Keratinocyte (primary cell): ENCODE data around the gene PRKCE. TPM values are rescaled to one million over a fixed set of nuclear protein-coding genes. Genes with fewer than 3 reads are reported as not detected.

Source experiments
- DNase-seq: peaks from one replicate; pipeline ENCODE4 v3.0.0-alpha.2; 2011; ENCODE audit warnings: low read depth, missing footprints, low spot score
- FAIRE-seq: peaks from 2 replicates; lab custom pipeline; 2011; peaks lifted over from hg19 to GRCh38; lab: Jason Lieb, UNC
- H2AFZ ChIP-seq: 2 replicates; pipeline ENCODE4 v1.6.0; 2012; ENCODE audit warnings: low read length, control low read depth, inconsistent platforms; ENCODE audit not compliant: control insufficient read depth
- H3K27ac ChIP-seq: 2 replicates; pipeline ENCODE4 v1.5.1; 2011; ENCODE audit warnings: low read length; ENCODE audit not compliant: control insufficient read depth, insufficient read depth
- H3K27me3 ChIP-seq: 3 replicates; pipeline ENCODE4 v1.6.0; 2011; ENCODE audit warnings: low read length; ENCODE audit not compliant: control insufficient read depth, insufficient read depth; ENCODE audit errors: extremely low read depth
- H3K36me3 ChIP-seq, 2 experiments: 2 replicates in 1 of 2; 3 replicates in 1 of 2; pipeline ENCODE4 v1.5.1; 2011; ENCODE audit warnings: low read length in 2 of 2, mild to moderate bottlenecking in 1 of 2; ENCODE audit not compliant: control insufficient read depth in 2 of 2, insufficient read depth in 2 of 2; ENCODE audit errors: extremely low read depth in 1 of 2
- H3K4me1 ChIP-seq: 3 replicates; pipeline ENCODE4 v1.5.1; 2011; ENCODE audit warnings: low read length; ENCODE audit not compliant: control insufficient read depth, insufficient read depth; ENCODE audit errors: extremely low read depth
- H3K4me2 ChIP-seq: 3 replicates; pipeline ENCODE4 v1.6.0; 2011; ENCODE audit warnings: low read depth, low read length; ENCODE audit not compliant: control insufficient read depth, insufficient read depth; ENCODE audit errors: extremely low read depth
- H3K4me3 ChIP-seq, 3 experiments: fragments of 200-600 bp in 1 of 3; sonication (generic) in 1 of 3; 2 replicates in 2 of 3; 3 replicates in 1 of 3; pipeline ENCODE4 v1.5.1; 2011 to 2016; ENCODE audit warnings: low read length in 3 of 3, mild to moderate bottlenecking in 3 of 3, control low read depth in 2 of 3, inconsistent platforms in 1 of 3, low read depth in 1 of 3, mixed read lengths in 1 of 3, mixed run types in 1 of 3, moderate library complexity in 1 of 3; ENCODE audit not compliant: control insufficient read depth in 2 of 3, insufficient read depth in 2 of 3; ENCODE audit errors: extremely low read depth in 1 of 3
- H3K79me2 ChIP-seq: 2 replicates; pipeline ENCODE4 v1.6.0; 2012; ENCODE audit warnings: low read length; ENCODE audit not compliant: control insufficient read depth, insufficient read depth
- H3K9ac ChIP-seq: 3 replicates; pipeline ENCODE4 v1.6.0; 2011; ENCODE audit warnings: low read length; ENCODE audit not compliant: control insufficient read depth, insufficient read depth; ENCODE audit errors: extremely low read depth
- H3K9me1 ChIP-seq: 3 replicates; pipeline ENCODE4 v1.6.0; 2011; ENCODE audit warnings: low read length; ENCODE audit not compliant: control insufficient read depth, insufficient read depth; ENCODE audit errors: extremely low read depth
- H3K9me3 ChIP-seq: 2 replicates; pipeline ENCODE4 v1.5.1; 2012; ENCODE audit warnings: low read depth, low read length; ENCODE audit not compliant: control insufficient read depth
- H4K20me1 ChIP-seq: 3 replicates; pipeline ENCODE4 v1.6.0; 2011; ENCODE audit warnings: low read length; ENCODE audit not compliant: control insufficient read depth, insufficient read depth; ENCODE audit errors: extremely low read depth
- CTCF ChIP-seq, 3 experiments: IDR thresholded peaks in 1 of 3; conservative IDR thresholded peaks in 1 of 3; optimal IDR thresholded peaks in 1 of 3; 2 replicates in 2 of 3; 3 replicates in 1 of 3; pipeline versions ENCODE3 to v1.5.1; 2011; ENCODE audit warnings: low read length in 3 of 3, mild to moderate bottlenecking in 3 of 3, moderate library complexity in 2 of 3, control low read depth in 1 of 3, inconsistent platforms in 1 of 3; ENCODE audit not compliant: insufficient read depth in 2 of 3; ENCODE audit errors: extremely low read depth in 1 of 3
- EZH2 ChIP-seq: IDR thresholded peaks from one replicate; pipeline ENCODE4 v1.6.1; 2012; ENCODE audit warnings: inconsistent platforms, mild to moderate bottlenecking, low read length, moderate library complexity
- dilution Hi-C: fragments of 300-500 bp; cut with MboI; formaldehyde crosslinking; loops from one replicate; pipeline ENCODE4 v1.7.0; 2020; ENCODE audit warnings: low sequenced_read_pairs; ENCODE audit not compliant: extremely low pct_ligation_motif_present
- polyA plus RNA-seq, 5 experiments: library from polyadenylated mRNA; depleted of rRNA in 3 of 5; stranded (reverse) in 3 of 5; stranded (forward) in 1 of 5; unstranded in 1 of 5; fragments of >200 nt; gene quantifications; 1 replicate in 1 of 5; 2 replicates in 3 of 5; 3 replicates in 1 of 5; pipeline versions ENCODE4 v1.2.1 to v1.2.3, GENCODE V29; 2011 to 2012; ENCODE audit warnings: missing spikeins in 2 of 5, low read depth in 1 of 5, low replicate concordance in 1 of 5

Gene PRKCE
- polyA plus RNA-seq, 1 donor (not counting 4 experiments of a cell fraction or from before 2014, with no cell fraction given), result 2.0 TPM

- H3K4me3 ChIP-seq, result no peak overlapping the region
- no peak overlapping the region for H3K4me2 ChIP-seq
- H3K27ac ChIP-seq, result no peak overlapping the region
- DNase-seq (no peak), FAIRE-seq (no peak)
- H3K9me1 ChIP-seq, result peaks cover 2% of the 10 kb centered on the region
- H3K9ac ChIP-seq, result no peak overlapping the region
- H3K79me2 ChIP-seq, result no peaks in the 10 kb centered on the region
- H3K4me1 ChIP-seq, result peaks cover 14% of the 10 kb centered on the region
- H2AFZ ChIP-seq, result no peak overlapping the region
- no peak for TF ChIP-seq CTCF (optimal IDR thresholded peaks at IDR 0.05 in 1 of 3, IDR thresholded peaks at IDR 0.05 in 1 of 3, conservative IDR thresholded peaks at IDR 0.05 in 1 of 3; ENCODE audit: extremely low read depth in 1 of 3, insufficient read depth in 2 of 3, low read length in 3 of 3)
- no peak for TF ChIP-seq EZH2
- H3K9me3 ChIP-seq, result no peaks in the 10 kb centered on the region
- no peaks in the 10 kb centered on the region for H4K20me1 ChIP-seq
- H3K27me3 ChIP-seq, result no peaks in the 10 kb centered on the region
- dilution Hi-C loops, result no loop called here
- no peaks in the 10 kb centered on the region for H3K36me3 ChIP-seq
Observed at GRCh38 chr2:46120792-46121555, 469.5 kb downstream of the PRKCE start.

GRCh38 chr2:46122318-46122976 lies 471.0 kb downstream of the PRKCE start:
- Histone ChIP-seq H3K27ac (no peak overlapping the region), H2AFZ (no peak overlapping the region), H3K9me1 (peaks cover 2% of the 10 kb centered on the region), H3K79me2 (no peaks in the 10 kb centered on the region), H3K36me3 (no peaks in the 10 kb centered on the region), H3K9me3 (no peaks in the 10 kb centered on the region), H3K4me2 (no peak overlapping the region), H3K9ac (no peak overlapping the region), H3K4me1 (peaks cover 7% of the 10 kb centered on the region), H4K20me1 (no peaks in the 10 kb centered on the region), H3K27me3 (no peaks in the 10 kb centered on the region), H3K4me3 (no peak overlapping the region)
- DNase-seq, result no peak
- no peak for FAIRE-seq
- dilution Hi-C loops, result no loop called here
- TF ChIP-seq CTCF (optimal IDR thresholded peaks at IDR 0.05 in 1 of 3, IDR thresholded peaks at IDR 0.05 in 1 of 3, conservative IDR thresholded peaks at IDR 0.05 in 1 of 3; ENCODE audit: extremely low read depth in 1 of 3, insufficient read depth in 2 of 3, low read length in 3 of 3) (no peak), EZH2 (no peak)
